Calu3 (cell line): ENCODE measurements around the gene ELP6. TPM values are rescaled to one million over a fixed set of nuclear protein-coding genes. Genes with fewer than 3 reads are reported as not detected.

Experiments
- Bru-seq: library from RNA; stranded (reverse); fragments of 400-500 nt; gene quantifications from one replicate; lab custom pipeline; 2021; lab: Mats Ljungman, UMichigan
- BruChase-seq, 2 experiments: library from RNA; stranded (reverse); fragments of 400-500 nt; gene quantifications; one replicate each; lab custom pipeline; 2021; lab: Mats Ljungman, UMichigan
- BruUV-seq: library from RNA; stranded (reverse); fragments of 400-500 nt; replicated peaks from 2 replicates; lab custom pipeline; 2021; lab: Mats Ljungman, UMichigan
- CTCF ChIA-PET: fragments of 300-600 bp; sonication (Branson Sonifier 250); formaldehyde crosslinking; loops from one replicate; lab custom pipeline; 2022; ENCODE audit warnings: antibody characterized with exemption; lab: Charles Lee
- DNase-seq: peaks from one replicate; pipeline ENCODE4 v3.0.0; 2022
- H3K27ac Mint-ChIP-seq: one replicate; pipeline ENCODE4 v1.8.0; 2022; ENCODE audit warnings: mixed read lengths; ENCODE audit not compliant: unreplicated experiment
- H3K27me3 Mint-ChIP-seq: one replicate; pipeline ENCODE4 v1.8.0; 2022; ENCODE audit warnings: mixed read lengths; ENCODE audit not compliant: unreplicated experiment
- H3K36me3 Mint-ChIP-seq: one replicate; pipeline ENCODE4 v1.8.0; 2022; ENCODE audit warnings: mild to moderate bottlenecking, moderate library complexity, mixed read lengths; ENCODE audit not compliant: insufficient read depth, unreplicated experiment
- H3K4me1 Mint-ChIP-seq: one replicate; pipeline ENCODE4 v1.8.0; 2022; ENCODE audit warnings: mild to moderate bottlenecking, low read depth, mixed read lengths; ENCODE audit not compliant: unreplicated experiment
- H3K4me3 Mint-ChIP-seq: one replicate; pipeline ENCODE4 v1.8.0; 2022; ENCODE audit warnings: mild to moderate bottlenecking, low read depth, moderate library complexity, mixed read lengths; ENCODE audit not compliant: unreplicated experiment
- H3K9me3 Mint-ChIP-seq: one replicate; pipeline ENCODE4 v1.8.0; 2022; ENCODE audit warnings: low read depth, mixed read lengths; ENCODE audit not compliant: unreplicated experiment
- CTCF ChIP-seq: fragments of 200-600 bp; IDR thresholded peaks from one replicate; pipeline ENCODE4 v1.8.0; 2022; ENCODE audit warnings: antibody characterized with exemption; ENCODE audit not compliant: unreplicated experiment
- intact Hi-C: fragments of 100-400 bp; cut with micrococcal nuclease; formaldehyde crosslinking; loops from one replicate; pipeline ENCODE4 v1.10.0; 2022; ENCODE audit not compliant: unreplicated experiment
- long read RNA-seq: library from polyadenylated mRNA; stranded (forward); transcript quantifications from one replicate; pipeline ENCODE4 v2.0.0, GENCODE V29; 2022
- total RNA-seq: library from RNA; stranded (reverse); gene quantifications from 2 replicates; pipeline ENCODE4 v1.2.3, GENCODE V29; 2022

The ELP6 gene, protein sequence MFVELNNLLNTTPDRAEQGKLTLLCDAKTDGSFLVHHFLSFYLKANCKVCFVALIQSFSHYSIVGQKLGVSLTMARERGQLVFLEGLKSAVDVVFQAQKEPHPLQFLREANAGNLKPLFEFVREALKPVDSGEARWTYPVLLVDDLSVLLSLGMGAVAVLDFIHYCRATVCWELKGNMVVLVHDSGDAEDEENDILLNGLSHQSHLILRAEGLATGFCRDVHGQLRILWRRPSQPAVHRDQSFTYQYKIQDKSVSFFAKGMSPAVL
- total RNA-seq (23.4 and 23.6 TPM in 2 replicates), Bru-seq, nascent RNA (percentile 63 among the genes with signal in this experiment), BruChase-seq, experiment 1, labeled RNA remaining after a 6-hour chase (percentile 61 among the genes with signal in this experiment), BruChase-seq, experiment 2, labeled RNA remaining after a 2-hour chase (percentile 67 among the genes with signal in this experiment)
- long read RNA-seq, transcript ELP6-201 (7 exons, 1,401 nt), result major isoform, 8 of 16 reads
- long read RNA-seq, partial matches to known transcripts, result 1 of 16 reads
- long read RNA-seq, other reads (novel, unspliced or antisense), result 4 of 16 reads

DNA sequence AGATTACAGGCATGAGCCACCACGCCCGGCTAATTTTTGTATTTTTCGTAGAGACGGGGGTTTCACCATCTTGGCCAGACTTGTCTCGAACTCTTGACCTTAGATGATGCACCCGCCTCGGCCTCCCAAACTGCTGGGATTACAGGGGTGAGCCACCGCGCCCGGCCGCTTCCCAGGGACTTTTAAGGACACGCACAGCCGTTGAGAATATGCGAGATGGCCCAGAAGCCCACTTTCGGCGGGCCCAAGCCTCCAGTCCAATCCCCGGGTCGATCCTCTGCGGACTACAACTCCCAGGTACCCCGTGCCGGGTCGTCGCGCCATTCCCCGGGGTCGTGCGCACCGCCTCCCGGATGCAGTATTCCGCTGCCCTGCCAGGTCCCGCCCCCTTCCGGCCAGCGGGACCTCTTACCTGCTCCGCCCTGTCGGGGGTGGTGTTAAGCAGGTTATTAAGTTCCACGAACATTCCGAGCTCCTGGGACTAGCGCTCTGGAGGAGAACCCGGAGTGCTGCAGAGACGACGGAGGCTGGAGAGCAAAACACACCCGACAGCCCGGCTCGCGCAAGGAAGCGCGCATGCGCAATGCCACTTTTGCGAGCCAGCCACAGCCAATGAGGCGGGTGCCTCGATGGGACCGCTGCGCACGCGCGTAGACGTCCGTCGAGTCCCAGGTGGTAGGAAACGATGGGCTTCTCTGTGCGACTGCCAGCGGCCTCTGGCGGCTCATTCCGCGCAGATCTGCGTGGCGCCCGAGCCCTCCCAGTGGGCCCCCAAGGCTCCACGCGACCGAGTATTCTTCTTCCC is at the start of gene ELP6:
ELP6 (minus strand) TSS at position 588 of the 805 bp plus-strand sequence; CDS start at position 466, 122 bp downstream.
- Mint-ChIP-seq H3K9me3 (no peaks in the 10 kb centered on the region), H3K27me3 (no peaks in the 10 kb centered on the region), H3K4me3 (peak within 1 kb of the TSS; percentile 85), H3K36me3 (peaks cover 36% of the 10 kb centered on the region), H3K4me1 (no peaks in the 10 kb centered on the region), H3K27ac (peak within 1 kb of the TSS; percentile 68)
- TF ChIP-seq CTCF, result peak; percentile 39
- DNase-seq, result peak; percentile 97
- no TSS peak for BruUV-seq
- intact Hi-C loops, result no loop called here
- CTCF ChIA-PET, result interaction anchor here (0.6 to 0.7 kb wide), 2 partner anchors 18 to 275 kb away, joined by 3 to 6 read pairs; no protein-coding TSS in a partner anchor

- Mint-ChIP-seq H3K27me3 (peaks cover 11% of the 10 kb centered on the region), H3K36me3 (no peaks in the 10 kb centered on the region), H3K9me3 (no peaks in the 10 kb centered on the region), H3K4me3 (no peak overlapping the region), H3K27ac (no peak overlapping the region), H3K4me1 (no peaks in the 10 kb centered on the region)
- BruUV-seq, result no TSS peak
- no peak for DNase-seq
- CTCF ChIA-PET, result interaction anchor here (1.0 kb wide), 1 partner anchor 446 kb away, joined by 7 read pairs; no protein-coding TSS in a partner anchor
- TF ChIP-seq CTCF, result no peak
- intact Hi-C loops, result no loop called here
These were observed 42.8 kb upstream of the ELP6 start for GRCh38 chr3:47556351-47556750.

GRCh38 chr3:47554335-47554734 is 40.8 kb upstream of the ELP6 start:
- TF ChIP-seq CTCF, result no peak
- Mint-ChIP-seq H3K36me3 (no peaks in the 10 kb centered on the region), H3K4me3 (no peak overlapping the region), H3K27me3 (peaks cover 27% of the 10 kb centered on the region), H3K9me3 (no peaks in the 10 kb centered on the region), H3K4me1 (no peaks in the 10 kb centered on the region), H3K27ac (no peak overlapping the region)
- CTCF ChIA-PET, result interaction anchor here (0.7 kb wide), 1 partner anchor 284 kb away, joined by 4 read pairs; no protein-coding TSS in a partner anchor
- BruUV-seq, result no TSS peak
- DNase-seq, result no peak
- intact Hi-C loops, result no loop called here

- no peaks in the 10 kb centered on the region for H3K4me1 Mint-ChIP-seq
- CTCF ChIA-PET, result interaction anchor here (0.7 kb wide), 1 partner anchor 285 kb away, joined by 4 read pairs; no protein-coding TSS in a partner anchor
- H3K27me3 Mint-ChIP-seq, result peaks cover 28% of the 10 kb centered on the region
- no peak overlapping the region for H3K4me3 Mint-ChIP-seq
- H3K27ac Mint-ChIP-seq, result no peak overlapping the region
- H3K36me3 Mint-ChIP-seq, result no peaks in the 10 kb centered on the region
- no peak for DNase-seq
- no peak for TF ChIP-seq CTCF
- BruUV-seq, result no TSS peak
- intact Hi-C loops, result no loop called here
- H3K9me3 Mint-ChIP-seq, result no peaks in the 10 kb centered on the region
These were observed 39.9 kb upstream of the ELP6 start for GRCh38 chr3:47553407-47553806.
